CD14-positive monocyte (primary cell): ENCODE data around the gene AFG1L. TPM values are rescaled to one million over a fixed set of nuclear protein-coding genes. Genes with fewer than 3 reads are reported as not detected.

ENCODE experiments used
- DNase-seq, 3 donors: peaks; one replicate each; pipeline ENCODE4 v3.0.0-alpha.2; 2011 to 2022
- H2AFZ ChIP-seq: 2 replicates; pipeline ENCODE4 v1.6.0; 2012; ENCODE audit warnings: mild to moderate bottlenecking, low read depth, low read length, inconsistent platforms; ENCODE audit not compliant: insufficient read depth, poor library complexity, severe bottlenecking
- H3K27ac ChIP-seq, 2 donors: 1 replicate in 1 of 2; 2 replicates in 1 of 2; pipeline ENCODE4 v1.5.1; 2012 to 2013; ENCODE audit warnings: low read length in 2 of 2, control low read depth in 1 of 2, inconsistent platforms in 1 of 2, low read depth in 1 of 2, mild to moderate bottlenecking in 1 of 2
- H3K27me3 ChIP-seq, 2 donors: one replicate each; pipeline versions ENCODE4 v1.6.0 to v1.6.1; 2011 to 2013; ENCODE audit warnings: low read length in 2 of 2; ENCODE audit not compliant: control insufficient read depth in 2 of 2, insufficient read depth in 2 of 2
- H3K36me3 ChIP-seq, 2 donors: replicated peaks in 1 of 2; 1 replicate in 1 of 2; 2 replicates in 1 of 2; pipeline versions ENCODE4 v1.5.1 to v1.6.1; 2012 to 2013; ENCODE audit warnings: low read length in 2 of 2, control low read depth in 1 of 2, inconsistent platforms in 1 of 2, mild to moderate bottlenecking in 1 of 2; ENCODE audit not compliant: insufficient read depth in 2 of 2, control insufficient read depth in 1 of 2
- H3K4me1 ChIP-seq, 2 donors: 1 replicate in 1 of 2; 2 replicates in 1 of 2; pipeline versions ENCODE4 v1.5.1 to v1.6.1; 2012 to 2013; ENCODE audit warnings: low read length in 2 of 2, control low read depth in 1 of 2, inconsistent platforms in 1 of 2, mild to moderate bottlenecking in 1 of 2, moderate library complexity in 1 of 2; ENCODE audit not compliant: insufficient read depth in 2 of 2, control insufficient read depth in 1 of 2
- H3K4me2 ChIP-seq: replicated peaks from 2 replicates; pipeline ENCODE3; 2012; ENCODE audit warnings: low read length, moderate library complexity, mild to moderate bottlenecking; ENCODE audit not compliant: poor library complexity, severe bottlenecking; ENCODE audit errors: extremely low read depth
- H3K4me3 ChIP-seq, 3 experiments: fragments of 200-600 bp in 1 of 3; sonication (generic) in 1 of 3; replicated peaks in 1 of 3; 1 replicate in 2 of 3; 2 replicates in 1 of 3; pipeline ENCODE4 v1.5.1; 2011 to 2013; ENCODE audit warnings: low read length in 3 of 3, mild to moderate bottlenecking in 3 of 3, control low read depth in 2 of 3, low read depth in 2 of 3, inconsistent platforms in 1 of 3, moderate library complexity in 1 of 3
- H3K79me2 ChIP-seq: 2 replicates; pipeline ENCODE4 v1.6.0; 2012; ENCODE audit warnings: mild to moderate bottlenecking, control low read depth, inconsistent platforms, low read length, moderate library complexity; ENCODE audit not compliant: insufficient read depth
- H3K9ac ChIP-seq: 2 replicates; pipeline ENCODE4 v1.6.0; 2017; ENCODE audit warnings: low read length, mild to moderate bottlenecking; ENCODE audit not compliant: insufficient read depth, poor library complexity, severe bottlenecking
- H3K9me3 ChIP-seq, 2 donors: replicated peaks in 1 of 2; 1 replicate in 1 of 2; 2 replicates in 1 of 2; pipeline versions ENCODE4 v1.5.1 to v1.6.1; 2012 to 2013; ENCODE audit warnings: low read length in 2 of 2, control low read depth in 1 of 2; ENCODE audit not compliant: control insufficient read depth in 1 of 2, insufficient read depth in 1 of 2
- H4K20me1 ChIP-seq: 2 replicates; pipeline ENCODE4 v1.6.0; 2012; ENCODE audit warnings: mild to moderate bottlenecking, low read length, control low read depth, moderate library complexity; ENCODE audit not compliant: insufficient read depth
- H3K27ac Mint-ChIP-seq, 7 donors: one replicate each; pipeline ENCODE4 v1.8.0; 2020; ENCODE audit warnings: mild to moderate bottlenecking in 7 of 7, mixed read lengths in 7 of 7, moderate library complexity in 6 of 7, inconsistent platforms in 2 of 7
- H3K27me3 Mint-ChIP-seq, 3 donors: one replicate each; pipeline ENCODE4 v1.8.0; 2021 to 2022; ENCODE audit warnings: low read depth in 3 of 3, mild to moderate bottlenecking in 3 of 3, mixed read lengths in 3 of 3, moderate library complexity in 3 of 3, inconsistent platforms in 1 of 3
- H3K36me3 Mint-ChIP-seq, 2 donors: one replicate each; pipeline ENCODE4 v1.8.0; 2020; ENCODE audit warnings: mixed read lengths in 2 of 2, inconsistent platforms in 1 of 2, mild to moderate bottlenecking in 1 of 2
- H3K4me1 Mint-ChIP-seq: one replicate; pipeline ENCODE4 v1.8.0; 2020; ENCODE audit warnings: mild to moderate bottlenecking, mixed read lengths
- H3K4me3 Mint-ChIP-seq, 2 donors: one replicate each; pipeline ENCODE4 v1.8.0; 2020; ENCODE audit warnings: mild to moderate bottlenecking in 2 of 2, mixed read lengths in 2 of 2, moderate library complexity in 1 of 2
- H3K9me3 Mint-ChIP-seq, 7 donors: one replicate each; pipeline ENCODE4 v1.8.0; 2020 to 2022; ENCODE audit warnings: mixed read lengths in 7 of 7, mild to moderate bottlenecking in 6 of 7, moderate library complexity in 6 of 7, inconsistent platforms in 2 of 7
- WGBS: methylation state at CpG from one replicate; pipeline ENCODE4 v1.1.5; 2013; ENCODE audit warnings: missing lambda C conversion rate; ENCODE audit not compliant: insufficient coverage; 5-methylcytosine and 5-hydroxymethylcytosine counted together
- intact Hi-C, 2 donors: fragments of 100-400 bp; cut with micrococcal nuclease; formaldehyde crosslinking; loops; one replicate each; pipeline versions ENCODE4 v1.15.0 to v1.15.1; 2023
- polyA plus RNA-seq, 3 donors: library from polyadenylated mRNA; depleted of rRNA in 1 of 3; unstranded in 2 of 3; stranded (reverse) in 1 of 3; fragments of 300-500 nt in 2 of 3; fragments of >200 nt in 1 of 3; fragmentation: Illumina TruSeq in 2 of 3; gene quantifications; 1 replicate in 2 of 3; 2 replicates in 1 of 3; pipeline ENCODE4 v1.2.3, GENCODE V29; 2012 to 2021
- TF ChIP-seq, protein P1 (sequence below): fragments of 200-600 bp; IDR thresholded peaks from one replicate; pipeline ENCODE4 v1.8.0; 2022; ENCODE audit warnings: antibody characterized with exemption, mild to moderate bottlenecking

AFG1L gene
- polyA plus RNA-seq, 3 donors, result 0.95 to 2.8 (median 2.7) TPM

DNA sequence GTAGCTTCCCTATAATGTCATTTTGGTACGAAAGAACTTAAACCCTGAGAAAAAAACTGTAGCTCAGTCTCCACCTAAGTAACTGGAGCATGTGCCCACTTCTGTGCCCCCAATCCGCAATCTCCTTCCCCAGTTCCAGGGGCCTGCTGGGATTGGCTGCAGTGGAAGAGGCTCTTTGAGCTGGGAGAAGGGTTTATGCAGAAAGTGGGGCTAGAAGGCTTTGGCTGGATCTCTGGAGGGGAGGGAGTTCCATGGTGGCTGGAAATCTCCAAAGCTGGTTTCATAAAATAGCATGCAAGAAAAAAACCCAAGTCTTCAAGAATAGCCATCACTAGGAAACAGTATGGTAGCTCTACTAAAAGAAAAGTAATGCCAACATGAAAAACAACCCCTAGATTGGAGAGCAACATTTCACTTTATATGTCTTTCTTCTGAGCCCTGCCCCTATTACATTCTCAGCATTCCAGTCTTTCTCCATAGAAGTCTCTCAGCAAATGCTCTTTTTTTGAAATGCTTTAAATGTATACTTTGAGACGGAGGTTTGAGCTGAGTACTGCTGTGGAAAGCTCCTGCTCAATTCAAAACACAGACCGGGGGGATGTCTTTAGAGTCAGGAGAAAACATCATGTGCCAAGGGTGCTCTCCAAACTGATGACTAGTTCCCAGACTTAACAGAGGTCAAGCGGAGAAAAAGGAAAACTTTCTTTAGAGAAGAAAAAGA, 229.8 kb downstream of the AFG1L start:
- H3K4me3 Mint-ChIP-seq, result no peak overlapping the region
- no peaks in the 10 kb centered on the region for H3K79me2 ChIP-seq
- 100% methylated on average over 1 of the region's 5 CpGs for WGBS
- no peak overlapping the region for H3K4me3 ChIP-seq
- no peaks in the 10 kb centered on the region for H3K9me3 ChIP-seq
- H4K20me1 ChIP-seq, result no peaks in the 10 kb centered on the region
- H3K27me3 ChIP-seq, result no peaks in the 10 kb centered on the region
- no peaks in the 10 kb centered on the region for H3K36me3 ChIP-seq
- peaks cover 13 to 14% of the 10 kb centered on the region in 2 donors for H3K36me3 Mint-ChIP-seq
- H3K27ac ChIP-seq, result no peak overlapping the region
- intact Hi-C loops, result loop anchor here (5.0 to 10.0 kb wide), 2 partner anchors 410 to 412 kb away; no protein-coding TSS in a partner anchor
- no peak overlapping the region for H3K4me2 ChIP-seq
- H3K4me1 ChIP-seq, result no peaks in the 10 kb centered on the region
- H2AFZ ChIP-seq, result no peak overlapping the region
- peaks cover 0 to 2% (median 2%) of the 10 kb centered on the region in 3 donors for H3K27me3 Mint-ChIP-seq
- peaks cover 4% of the 10 kb centered on the region for H3K4me1 Mint-ChIP-seq
- H3K9me3 Mint-ChIP-seq, result no peaks in the 10 kb centered on the region
- no peak for DNase-seq
- H3K9ac ChIP-seq, result no peak overlapping the region
- no peak overlapping the region for H3K27ac Mint-ChIP-seq
- TF ChIP-seq, protein P1, sequence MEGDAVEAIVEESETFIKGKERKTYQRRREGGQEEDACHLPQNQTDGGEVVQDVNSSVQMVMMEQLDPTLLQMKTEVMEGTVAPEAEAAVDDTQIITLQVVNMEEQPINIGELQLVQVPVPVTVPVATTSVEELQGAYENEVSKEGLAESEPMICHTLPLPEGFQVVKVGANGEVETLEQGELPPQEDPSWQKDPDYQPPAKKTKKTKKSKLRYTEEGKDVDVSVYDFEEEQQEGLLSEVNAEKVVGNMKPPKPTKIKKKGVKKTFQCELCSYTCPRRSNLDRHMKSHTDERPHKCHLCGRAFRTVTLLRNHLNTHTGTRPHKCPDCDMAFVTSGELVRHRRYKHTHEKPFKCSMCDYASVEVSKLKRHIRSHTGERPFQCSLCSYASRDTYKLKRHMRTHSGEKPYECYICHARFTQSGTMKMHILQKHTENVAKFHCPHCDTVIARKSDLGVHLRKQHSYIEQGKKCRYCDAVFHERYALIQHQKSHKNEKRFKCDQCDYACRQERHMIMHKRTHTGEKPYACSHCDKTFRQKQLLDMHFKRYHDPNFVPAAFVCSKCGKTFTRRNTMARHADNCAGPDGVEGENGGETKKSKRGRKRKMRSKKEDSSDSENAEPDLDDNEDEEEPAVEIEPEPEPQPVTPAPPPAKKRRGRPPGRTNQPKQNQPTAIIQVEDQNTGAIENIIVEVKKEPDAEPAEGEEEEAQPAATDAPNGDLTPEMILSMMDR, result no peak

DNA sequence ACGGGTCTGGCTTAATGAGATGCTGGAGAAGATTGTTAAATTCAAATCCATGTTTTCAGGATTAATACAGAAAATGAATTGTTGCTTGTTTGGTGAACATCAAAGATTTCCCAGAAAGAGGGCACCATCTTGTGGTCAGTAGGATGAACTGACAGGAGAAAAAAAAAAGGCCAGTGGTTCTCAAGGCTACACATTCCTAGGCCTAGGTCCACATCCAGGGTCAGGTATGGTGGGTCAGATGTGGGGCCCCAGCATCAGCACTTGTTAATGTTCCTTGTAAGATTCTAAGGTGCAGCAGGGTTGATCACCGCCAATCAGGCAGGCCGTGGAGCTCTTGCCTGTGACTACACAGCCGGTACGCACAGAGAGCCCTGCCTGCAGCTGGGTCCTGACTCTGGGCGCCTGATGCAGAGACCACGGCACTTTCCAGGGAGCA, 231.9 kb downstream of the AFG1L start:
- no peaks in the 10 kb centered on the region for H3K9me3 Mint-ChIP-seq
- intact Hi-C loops, result loop anchor here (5.0 to 10.0 kb wide), 2 partner anchors 412 to 414 kb away; no protein-coding TSS in a partner anchor
- Histone ChIP-seq H3K4me2 (no peak overlapping the region), H3K4me1 (no peaks in the 10 kb centered on the region), H3K9me3 (no peaks in the 10 kb centered on the region), H3K36me3 (no peaks in the 10 kb centered on the region), H3K9ac (no peak overlapping the region), H2AFZ (no peak overlapping the region), H3K27ac (no peak overlapping the region), H3K4me3 (no peak overlapping the region), H3K79me2 (no peaks in the 10 kb centered on the region), H4K20me1 (no peaks in the 10 kb centered on the region), H3K27me3 (no peaks in the 10 kb centered on the region)
- peaks cover 4% of the 10 kb centered on the region for H3K4me1 Mint-ChIP-seq
- TF ChIP-seq, protein P1, result peak; percentile 75
- peaks cover 12 to 13% of the 10 kb centered on the region in 2 donors for H3K36me3 Mint-ChIP-seq
- WGBS, result 97% methylated on average over 6 of the region's 7 CpGs
- no peak overlapping the region for H3K27ac Mint-ChIP-seq
- no peak overlapping the region for H3K4me3 Mint-ChIP-seq
- H3K27me3 Mint-ChIP-seq, result peaks cover 0 to 2% (median 0%) of the 10 kb centered on the region in 3 donors
- peak; percentile 6 to 40 (median 33) for DNase-seq
